Measurements from ENCODE around the gene ZNF438.

- TF ChIP-seq POLR2A (IDR thresholded peaks at IDR 0.05; ENCODE audit: control extremely low read depth in 1 of 2, low read depth in 2 of 2, low read length in 2 of 2) = no peak
- TF ChIP-seq CTCF (IDR thresholded peaks at IDR 0.05; ENCODE audit: control extremely low read depth in 1 of 3, insufficient read depth in 1 of 3, low read depth in 1 of 3, low read length in 3 of 3) = no peak
- TF ChIP-seq NRF1 (IDR thresholded peaks at IDR 0.05; ENCODE audit: low read depth, low read length) = no peak
- no peak for TF ChIP-seq ATF2 (IDR thresholded peaks at IDR 0.05; ENCODE audit: low read length)
- no peak for TF ChIP-seq HDAC6 (IDR thresholded peaks at IDR 0.05; ENCODE audit: low read depth, low read length)
- no peak for TF ChIP-seq HDAC2 (IDR thresholded peaks at IDR 0.05; ENCODE audit: borderline replicate concordance in 1 of 2, low read depth in 2 of 2, low read length in 2 of 2)
- TF ChIP-seq GABPA (IDR thresholded peaks at IDR 0.05; ENCODE audit: borderline replicate concordance, insufficient read depth, low read length) = no peak
- no peak for TF ChIP-seq YY1 (IDR thresholded peaks at IDR 0.05; ENCODE audit: low read depth, low read length)
- no peak for TF ChIP-seq BCL11A (IDR thresholded peaks at IDR 0.05; ENCODE audit: low read depth in 2 of 2, low read length in 2 of 2)
- no peak for TF ChIP-seq CBX5 (IDR thresholded peaks at IDR 0.05; ENCODE audit: low read depth, low read length)
- no peak for TF ChIP-seq JUN (IDR thresholded peaks at IDR 0.05; ENCODE audit: low read depth, low read length)
- no peak for TF ChIP-seq SUZ12 (IDR thresholded peaks at IDR 0.05; ENCODE audit: low read length)
- no peak for TF ChIP-seq ATF3 (IDR thresholded peaks at IDR 0.05; ENCODE audit: insufficient read depth, low read depth, low read length)
- TF ChIP-seq CHD2 (IDR thresholded peaks at IDR 0.05; ENCODE audit: low read length) = no peak
Measured at GRCh38 chr10:31075881-31076609, 44.4 kb upstream of the ZNF438 start.
